SHP77 treated with DMSO at 0.1 percent for 48 hours (cell line): Measurements from ENCODE around the gene PTPN11.

Source experiments
- DNase-seq: peaks from one replicate; lab custom pipeline; 2025; lab: John Stamatoyannopoulos, UW

PTPN11 gene

GRCh38 chr12:112543751-112544150 lies 125.0 kb downstream of the PTPN11 start:
- DNase-seq = no peak

DNA sequence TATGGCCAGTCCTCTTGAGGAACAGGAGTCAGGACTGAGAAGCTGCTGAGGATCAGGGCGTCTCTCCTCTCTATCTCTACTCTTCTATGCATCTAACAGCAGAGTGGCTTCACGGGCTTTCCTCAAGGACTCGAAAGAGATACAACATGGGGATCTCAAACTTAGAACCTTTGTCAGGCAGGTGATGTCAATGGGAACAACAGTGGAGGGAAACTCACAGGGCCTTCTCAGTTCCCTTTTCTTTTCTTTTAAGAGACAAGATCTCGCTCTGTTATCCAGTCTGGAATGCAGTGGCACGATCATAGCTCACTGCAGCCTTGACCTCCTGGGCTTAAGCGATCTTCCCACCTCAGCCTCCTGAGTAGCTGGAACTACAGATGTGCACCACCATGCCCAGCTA lies 127.6 kb downstream of the PTPN11 start:
- DNase-seq = no peak

DNA sequence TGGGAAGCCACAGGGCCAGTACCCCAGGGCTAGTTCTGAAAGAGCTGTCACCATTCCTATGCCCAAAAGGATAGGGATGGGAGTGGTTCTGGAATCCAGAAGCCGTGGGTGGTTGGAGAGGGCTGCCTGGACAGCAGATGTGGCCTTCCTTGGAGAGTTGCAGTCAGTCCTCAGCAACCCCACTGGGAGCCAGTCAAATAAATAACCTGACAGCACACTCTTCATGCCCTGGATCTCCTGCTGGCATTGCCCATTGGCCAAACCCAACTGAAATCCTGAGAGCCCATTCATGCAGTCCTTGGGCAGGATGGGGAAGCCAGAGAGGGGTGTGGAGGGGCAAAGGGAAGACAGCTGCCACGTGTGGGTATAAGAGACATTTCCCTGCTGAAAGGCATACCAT lies 128.2 kb downstream of the PTPN11 start:
- DNase-seq = no peak

- DNase-seq = no peak
Observed at GRCh38 chr12:112549031-112549430, 130.3 kb downstream of the PTPN11 start.

GRCh38 chr12:112551681-112552080 lies 132.9 kb downstream of the PTPN11 start:
- DNase-seq = no peak

GRCh38 chr12:112555621-112556233 lies 137.0 kb downstream of the PTPN11 start:
- DNase-seq = no peak

- DNase-seq = no peak
Observed at GRCh38 chr12:112557951-112558630, 139.3 kb downstream of the PTPN11 start.
